GM12874 (cell line): Measurements from ENCODE around the gene CLDN34.

Experiments
- TF ChIP-seq, protein P1 (sequence below): IDR thresholded peaks from 2 replicates; pipeline ENCODE4 v1.5.1; 2011; ENCODE audit warnings: low read depth, mild to moderate bottlenecking, control low read depth, low read length, moderate library complexity; ENCODE audit not compliant: insufficient read depth

The CLDN34 gene

DNA sequence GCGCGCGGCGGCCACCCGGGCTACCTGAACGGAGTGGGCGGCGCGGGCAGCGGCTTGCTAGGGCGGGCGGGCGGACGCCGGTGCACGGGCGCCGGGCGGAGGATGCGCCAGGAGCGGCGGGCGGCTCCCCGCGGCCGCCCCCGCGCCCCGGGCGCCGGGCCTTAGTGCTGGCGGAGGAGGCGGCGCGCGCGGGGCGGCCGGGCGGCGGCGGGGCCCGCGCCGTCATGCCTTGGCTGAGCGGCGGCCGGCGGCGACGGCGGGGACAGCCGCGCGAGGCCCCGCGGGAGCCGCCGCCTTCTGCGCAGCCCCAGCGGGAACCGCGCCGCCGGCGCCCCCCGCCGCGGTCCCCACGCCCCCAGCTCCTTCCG is 48.2 kb downstream of the CLDN34 start:
- TF ChIP-seq, protein P1, sequence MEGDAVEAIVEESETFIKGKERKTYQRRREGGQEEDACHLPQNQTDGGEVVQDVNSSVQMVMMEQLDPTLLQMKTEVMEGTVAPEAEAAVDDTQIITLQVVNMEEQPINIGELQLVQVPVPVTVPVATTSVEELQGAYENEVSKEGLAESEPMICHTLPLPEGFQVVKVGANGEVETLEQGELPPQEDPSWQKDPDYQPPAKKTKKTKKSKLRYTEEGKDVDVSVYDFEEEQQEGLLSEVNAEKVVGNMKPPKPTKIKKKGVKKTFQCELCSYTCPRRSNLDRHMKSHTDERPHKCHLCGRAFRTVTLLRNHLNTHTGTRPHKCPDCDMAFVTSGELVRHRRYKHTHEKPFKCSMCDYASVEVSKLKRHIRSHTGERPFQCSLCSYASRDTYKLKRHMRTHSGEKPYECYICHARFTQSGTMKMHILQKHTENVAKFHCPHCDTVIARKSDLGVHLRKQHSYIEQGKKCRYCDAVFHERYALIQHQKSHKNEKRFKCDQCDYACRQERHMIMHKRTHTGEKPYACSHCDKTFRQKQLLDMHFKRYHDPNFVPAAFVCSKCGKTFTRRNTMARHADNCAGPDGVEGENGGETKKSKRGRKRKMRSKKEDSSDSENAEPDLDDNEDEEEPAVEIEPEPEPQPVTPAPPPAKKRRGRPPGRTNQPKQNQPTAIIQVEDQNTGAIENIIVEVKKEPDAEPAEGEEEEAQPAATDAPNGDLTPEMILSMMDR, result no peak

DNA sequence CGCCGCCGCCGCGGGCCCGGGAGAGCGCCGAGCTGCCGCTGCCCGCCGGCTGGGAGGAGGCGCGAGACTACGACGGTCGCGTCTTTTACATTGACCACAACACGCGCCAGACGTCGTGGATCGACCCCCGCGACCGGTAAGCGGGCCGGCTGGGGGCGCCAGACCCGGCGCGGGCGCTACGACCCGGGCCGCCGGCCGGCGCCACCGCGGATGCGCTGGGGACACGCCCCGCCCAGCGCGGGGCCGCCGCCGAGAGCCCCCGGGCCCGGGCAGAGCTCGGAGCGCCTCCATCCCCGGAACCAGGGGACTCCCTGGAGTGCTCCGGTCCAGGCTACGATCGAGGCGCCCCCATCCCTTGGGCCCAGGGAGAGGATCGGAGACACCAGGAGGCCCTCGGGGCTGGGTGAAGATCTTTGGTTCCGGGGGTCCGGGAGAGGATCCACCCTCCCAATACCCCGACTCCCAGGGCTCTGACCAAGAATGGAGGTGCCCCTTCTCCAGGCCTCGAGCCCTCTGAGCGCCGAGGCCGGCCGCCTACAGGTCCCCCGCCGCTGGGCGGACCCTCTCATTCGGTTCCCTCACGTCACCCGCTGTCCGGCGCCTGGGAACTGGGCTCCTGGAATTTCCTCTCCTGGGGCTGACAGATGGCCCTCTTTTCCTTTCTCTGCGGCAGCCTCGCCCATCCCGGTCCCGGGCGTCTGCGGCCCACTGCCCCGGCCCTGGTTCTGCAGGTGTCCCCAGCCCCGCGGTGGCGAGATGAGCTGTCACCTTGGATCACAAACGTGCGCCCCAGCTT is 48.8 kb downstream of the CLDN34 start:
- TF ChIP-seq, protein P1, result peak; percentile 16; the same call in 1 of the 2 replicates

DNA sequence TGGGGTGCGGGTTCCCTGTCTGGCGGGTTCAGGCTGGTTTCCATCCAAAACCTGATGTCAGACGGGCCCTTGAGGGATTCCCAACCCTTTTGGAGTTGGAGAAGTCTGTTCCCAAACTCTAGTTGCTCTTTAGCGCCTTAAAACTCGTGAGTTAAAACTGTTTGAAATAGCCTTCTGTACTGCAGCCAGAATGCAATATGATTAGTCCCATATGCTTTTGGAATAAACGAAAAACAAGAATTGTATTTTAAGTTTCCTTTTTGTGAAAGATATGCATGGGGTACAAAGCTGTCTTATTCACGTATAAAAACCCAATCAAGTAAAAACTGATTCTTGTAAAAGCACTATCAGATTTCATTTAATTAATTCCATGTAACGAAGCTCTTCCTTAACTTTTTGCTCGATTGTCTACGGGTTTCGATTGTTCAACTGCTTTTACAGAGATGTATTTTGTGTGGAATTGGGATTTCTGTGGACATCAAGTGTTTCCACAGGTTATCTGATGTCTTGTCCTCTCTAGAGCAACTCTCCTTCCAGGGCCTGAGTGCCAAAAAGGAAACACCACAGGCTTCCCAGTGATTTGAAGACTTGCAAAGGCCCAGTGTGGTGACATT is 49.5 kb downstream of the CLDN34 start:
- TF ChIP-seq, protein P1, result no peak

DNA sequence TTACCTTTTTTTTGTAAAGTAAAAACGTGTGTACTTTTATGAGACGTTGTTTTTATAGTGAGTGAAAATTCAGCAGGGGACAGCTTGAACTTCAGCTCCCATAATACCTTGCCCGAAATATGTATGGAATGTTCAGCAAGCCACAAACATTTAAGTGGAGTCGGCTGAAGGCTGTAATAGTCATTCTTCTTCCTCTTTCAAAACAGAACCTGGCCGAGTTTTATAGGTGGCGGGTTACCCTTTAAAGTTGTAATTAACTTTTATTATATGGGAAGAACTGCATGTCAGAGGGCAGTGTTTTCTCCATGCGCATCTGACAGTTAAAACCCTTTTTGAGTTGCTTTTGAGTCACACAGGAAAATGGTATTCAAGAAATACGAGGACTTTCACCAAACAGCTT is 50.7 kb downstream of the CLDN34 start:
- TF ChIP-seq, protein P1, result no peak
